Kidney capillary endothelial cell (primary cell): ENCODE results near the gene GRHL3.

Source experiments
- DNase-seq: peaks from one replicate; pipeline ENCODE4 v3.0.0-alpha.2; 2018; ENCODE audit warnings: low spot score

The GRHL3 gene

DNA sequence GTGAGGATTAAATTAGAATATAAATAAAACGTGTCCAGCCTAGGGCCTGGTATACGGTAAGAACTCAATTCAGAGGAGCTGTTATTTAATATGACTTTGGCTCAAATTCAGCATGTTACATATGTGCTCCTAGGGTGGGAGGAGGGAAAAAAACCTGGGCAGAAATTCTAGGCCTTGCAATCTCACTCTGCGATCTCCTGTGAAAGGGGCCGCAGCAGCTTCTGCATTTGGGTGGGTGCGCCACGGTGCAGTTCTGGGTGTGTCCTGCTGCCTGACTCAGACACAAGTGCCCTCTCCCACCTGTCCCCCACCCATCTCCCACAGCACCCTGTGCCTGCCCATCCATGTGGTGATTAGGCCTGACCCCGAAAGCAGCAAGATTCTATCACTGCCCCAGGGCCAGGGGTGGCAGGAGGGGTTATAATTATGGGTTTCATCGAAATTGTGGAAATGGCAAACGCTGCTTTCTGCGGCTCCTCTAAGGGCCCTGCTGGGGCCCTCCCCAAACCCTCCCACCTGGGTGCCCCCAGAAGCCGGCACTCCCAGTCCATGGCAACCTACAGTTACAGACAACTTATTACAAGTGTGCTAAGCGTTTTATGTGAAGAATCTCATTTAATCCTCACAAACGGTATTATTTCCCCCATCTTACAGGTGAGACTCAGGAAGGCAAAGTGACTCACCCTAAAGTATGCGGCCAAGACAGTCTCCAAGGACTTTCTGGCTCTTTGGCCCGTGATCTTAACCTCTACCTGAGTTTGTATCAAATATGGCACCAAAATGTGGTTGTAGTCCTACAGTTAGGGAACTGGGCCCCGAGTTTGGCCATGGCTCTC is 25.5 kb upstream of the GRHL3 start:
- DNase-seq, result no peak

DNA sequence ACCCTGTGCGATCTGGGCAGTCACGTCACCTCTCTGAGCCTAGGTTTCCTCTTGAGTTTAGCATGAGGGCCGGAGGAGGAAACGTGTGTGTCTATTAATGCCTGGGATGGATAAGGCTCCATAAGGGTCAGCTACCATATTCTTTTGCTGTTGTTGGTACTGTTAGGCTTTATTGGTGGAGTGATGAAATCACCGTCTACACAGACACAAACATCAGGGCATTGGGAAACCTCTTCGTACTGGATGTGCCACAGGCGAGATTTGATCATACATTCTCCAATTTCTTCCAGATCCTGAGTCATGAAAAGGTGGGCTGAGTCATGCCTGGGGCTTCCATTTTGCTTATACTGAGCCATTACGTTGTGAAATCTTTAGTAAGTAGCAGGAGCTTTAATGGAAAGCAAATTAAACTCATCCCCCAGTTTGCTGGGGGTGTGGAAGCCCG is 24.9 kb upstream of the GRHL3 start:
- DNase-seq, result peak; percentile 26

DNA sequence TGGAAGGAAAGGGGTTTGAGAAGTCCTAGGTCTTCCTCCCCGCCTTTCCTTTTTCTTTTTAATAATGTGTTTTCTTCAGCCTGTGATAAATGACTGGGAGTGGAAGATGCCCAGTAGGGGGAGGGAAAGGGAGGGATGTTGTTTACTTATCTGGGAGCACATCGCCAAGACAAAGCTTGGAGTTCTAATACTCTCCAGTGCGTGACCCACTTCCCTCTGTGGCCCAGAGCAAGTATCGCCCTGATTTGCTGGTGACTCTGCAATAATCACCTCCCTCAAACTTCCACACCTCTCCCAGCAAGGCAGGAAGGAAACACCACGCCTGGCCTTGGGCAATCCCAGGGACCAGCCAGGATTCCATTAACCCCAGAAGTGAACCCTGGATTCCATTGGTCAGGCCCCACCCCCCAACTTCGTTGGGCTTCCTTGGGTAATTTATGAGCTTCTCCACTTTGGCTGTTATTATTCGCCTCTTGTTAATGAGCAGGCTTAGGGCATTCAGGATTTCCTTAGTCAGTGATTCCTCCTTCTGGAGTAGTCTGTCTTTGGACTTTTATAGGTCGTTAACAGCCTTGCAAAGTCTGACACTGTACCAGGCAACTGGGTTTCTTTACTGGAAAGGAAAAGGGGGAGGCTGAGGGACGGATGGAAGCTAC is 24.3 kb upstream of the GRHL3 start:
- DNase-seq, result peak; percentile 25

DNA sequence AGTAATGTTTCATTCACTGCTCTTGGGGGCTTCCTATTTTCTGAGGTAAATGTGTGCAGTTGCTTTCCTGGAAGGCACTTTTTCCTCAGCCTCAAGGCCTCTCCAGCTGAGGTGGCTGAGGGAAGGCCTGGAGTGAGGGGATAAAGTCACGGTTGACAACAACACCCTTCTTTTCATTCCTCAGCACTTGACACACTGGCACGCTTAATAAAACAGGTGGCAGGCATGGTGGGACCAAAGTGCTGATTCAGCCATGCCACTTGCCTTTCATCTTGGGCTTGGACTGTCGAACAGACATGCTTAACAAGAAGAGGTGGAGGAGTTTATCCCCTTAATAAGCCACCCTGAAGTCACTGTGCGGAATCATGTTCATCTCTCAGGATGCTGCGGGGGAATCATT is 23.6 kb upstream of the GRHL3 start:
- DNase-seq, result no peak

DNA sequence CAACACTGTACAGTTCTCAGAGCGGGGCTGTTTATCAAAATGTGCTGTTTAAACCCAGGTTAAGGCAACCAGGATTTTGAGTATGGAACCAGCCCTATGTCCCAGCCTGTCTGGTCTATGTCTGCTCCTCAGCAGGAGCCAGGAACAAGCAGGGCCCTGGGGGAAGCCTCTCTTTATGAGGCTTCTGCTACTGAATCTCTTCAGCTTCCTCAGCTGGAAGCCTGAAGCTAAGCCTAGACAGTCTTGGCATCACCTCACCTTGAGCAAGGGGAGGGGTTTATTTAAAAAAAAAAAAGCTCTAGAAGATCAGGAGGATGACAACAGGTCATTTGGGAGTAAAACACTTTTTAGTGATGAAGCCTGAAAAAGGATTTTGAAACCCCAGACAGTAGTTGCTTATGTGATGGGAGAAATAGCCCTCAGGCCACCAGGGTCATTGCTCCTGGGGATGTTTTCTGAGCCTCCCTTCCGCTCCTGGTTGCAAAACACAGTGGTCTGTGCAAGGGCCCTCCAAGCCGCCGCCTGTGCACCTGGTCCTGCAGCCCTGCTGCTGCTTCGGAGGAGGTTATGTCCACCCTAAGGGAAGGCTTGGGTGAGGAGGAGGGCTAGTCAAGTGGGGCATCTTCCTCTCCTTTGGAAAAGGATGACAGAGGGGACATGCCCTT is 21.8 kb upstream of the GRHL3 start:
- DNase-seq, result no peak

DNA sequence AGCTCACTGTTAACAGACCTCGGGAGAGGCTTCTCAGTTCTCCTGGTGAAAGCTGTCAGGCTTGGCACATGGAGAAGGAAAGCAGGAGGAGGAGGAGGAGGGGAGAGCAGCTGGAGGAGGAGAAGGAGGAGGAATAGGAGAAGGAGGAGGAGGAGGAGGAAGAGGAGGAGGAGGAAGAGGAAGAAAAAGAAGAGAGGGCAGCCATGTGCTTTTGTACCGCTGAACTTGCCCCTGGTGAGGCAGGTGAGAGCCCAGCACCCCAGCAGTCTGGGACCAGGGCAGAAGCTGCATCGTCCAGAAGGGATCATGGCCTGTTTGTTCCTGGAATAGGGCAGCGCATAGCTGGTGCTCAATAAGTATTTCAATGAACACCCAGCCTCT is 21.3 kb upstream of the GRHL3 start:
- no peak for DNase-seq

DNA sequence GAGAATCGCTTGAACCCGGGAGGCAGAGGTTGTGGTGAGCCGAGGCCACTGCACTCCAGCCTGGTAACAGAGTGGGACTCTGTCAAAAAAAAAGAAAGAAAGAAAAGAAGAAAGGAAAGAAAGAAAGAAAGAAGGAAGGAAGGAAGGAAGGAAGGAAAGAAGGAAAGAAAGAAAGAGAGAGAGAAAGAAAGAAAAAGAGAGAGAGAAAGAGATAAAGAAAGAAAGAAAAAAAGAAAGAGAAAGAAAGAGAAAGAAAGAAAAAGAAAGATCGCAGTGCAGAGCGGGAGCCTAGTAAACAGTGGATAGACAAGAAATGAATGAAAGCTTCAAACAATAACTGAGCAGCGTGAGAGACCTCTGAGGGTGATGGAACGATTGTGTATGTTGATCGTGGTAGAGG is 20.6 kb upstream of the GRHL3 start:
- no peak for DNase-seq

DNA sequence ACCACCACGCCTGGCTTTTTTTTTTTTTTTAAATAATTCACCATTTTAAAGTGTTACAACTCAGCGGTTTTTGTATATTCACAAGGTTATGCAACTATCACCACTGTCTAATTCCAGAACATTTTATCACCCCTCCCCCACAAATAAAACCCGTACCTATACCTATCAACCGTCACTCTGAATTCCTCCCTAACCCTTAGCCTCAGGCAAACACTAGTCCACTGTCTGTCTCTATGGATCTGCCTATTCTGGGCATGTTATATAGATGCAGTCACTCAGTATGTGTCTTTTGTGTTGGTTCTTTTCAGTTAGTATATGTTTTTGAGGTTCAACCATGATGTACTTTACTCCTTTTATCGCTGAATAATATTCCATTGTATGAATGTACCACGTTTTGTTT is 19.3 kb upstream of the GRHL3 start:
- DNase-seq, result no peak

DNA sequence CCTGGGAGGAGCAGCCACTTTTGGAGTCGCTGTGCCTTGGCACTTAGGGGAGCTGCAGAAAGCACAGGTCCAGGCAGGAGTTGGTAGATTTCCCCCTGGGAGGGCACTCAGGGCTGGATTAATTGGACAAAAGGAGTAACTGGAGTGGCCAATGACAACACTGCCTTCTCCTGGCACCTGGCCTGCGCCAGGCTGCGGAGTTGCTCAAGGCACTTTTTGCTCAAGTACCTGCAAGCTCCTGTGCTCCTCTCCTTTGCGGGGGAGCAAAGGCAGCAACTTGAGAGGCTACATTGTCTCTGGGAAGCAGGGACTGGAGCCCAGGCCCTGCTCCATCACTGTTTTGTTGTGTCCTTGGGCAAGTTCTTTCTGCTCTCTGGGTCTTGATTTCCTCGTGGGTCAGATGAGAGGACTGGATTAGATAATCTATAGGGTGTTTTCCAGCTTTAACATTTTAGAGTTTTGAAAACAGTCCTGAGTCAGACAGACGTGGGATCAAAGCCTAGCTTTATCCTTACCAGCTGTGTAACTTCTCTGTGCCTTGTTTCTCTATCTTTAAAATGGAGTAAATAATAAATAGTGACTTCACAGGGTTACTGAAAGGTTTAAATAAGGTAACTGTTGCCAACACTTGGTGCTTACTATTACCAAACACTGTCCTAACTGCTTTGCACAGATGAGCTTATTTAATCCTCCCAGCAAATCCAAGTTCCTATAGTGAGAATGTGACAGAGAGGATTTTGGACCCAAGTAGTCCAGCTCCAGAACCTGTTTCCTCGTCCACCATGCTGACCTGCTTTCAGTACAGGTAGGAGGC is 18.0 kb upstream of the GRHL3 start:
- no peak for DNase-seq

DNA sequence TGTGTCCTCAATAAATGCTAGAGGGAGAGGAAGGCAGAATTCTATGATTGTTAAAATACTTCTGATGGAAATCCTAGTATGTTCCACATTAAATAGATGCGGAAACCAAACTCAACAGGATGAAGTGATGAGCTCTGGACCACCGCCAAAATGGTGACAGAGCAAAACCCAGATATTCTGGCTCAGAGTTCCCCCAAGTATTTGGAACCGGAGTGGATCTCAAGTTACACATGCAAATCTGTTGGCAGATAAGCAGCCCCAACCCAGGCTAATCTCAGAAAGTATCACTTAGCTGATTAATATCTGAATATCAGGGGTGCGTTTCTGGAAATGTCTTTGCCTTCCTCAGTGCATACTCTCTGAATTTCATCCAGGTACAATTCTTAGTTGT is 17.4 kb upstream of the GRHL3 start:
- DNase-seq, result no peak

DNA sequence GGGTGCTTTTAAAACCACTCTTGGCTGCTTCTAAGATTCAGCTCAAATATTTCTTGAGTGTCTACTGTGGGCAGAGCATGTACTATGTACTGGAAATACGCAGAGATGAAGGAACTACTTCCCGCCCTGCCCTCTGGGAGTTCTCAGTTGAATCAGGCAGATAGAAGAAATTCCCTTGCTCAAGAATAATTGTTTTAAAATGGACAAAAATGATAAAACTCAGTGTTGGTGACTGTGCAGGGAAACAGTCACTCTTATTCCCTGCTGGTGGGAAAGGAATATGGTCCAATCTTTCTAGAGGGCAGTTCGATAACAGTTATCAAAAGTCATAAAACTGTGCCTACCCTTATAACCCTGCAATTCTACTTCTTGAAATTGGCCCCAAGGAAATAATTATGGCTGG is 16.9 kb upstream of the GRHL3 start:
- DNase-seq, result no peak

DNA sequence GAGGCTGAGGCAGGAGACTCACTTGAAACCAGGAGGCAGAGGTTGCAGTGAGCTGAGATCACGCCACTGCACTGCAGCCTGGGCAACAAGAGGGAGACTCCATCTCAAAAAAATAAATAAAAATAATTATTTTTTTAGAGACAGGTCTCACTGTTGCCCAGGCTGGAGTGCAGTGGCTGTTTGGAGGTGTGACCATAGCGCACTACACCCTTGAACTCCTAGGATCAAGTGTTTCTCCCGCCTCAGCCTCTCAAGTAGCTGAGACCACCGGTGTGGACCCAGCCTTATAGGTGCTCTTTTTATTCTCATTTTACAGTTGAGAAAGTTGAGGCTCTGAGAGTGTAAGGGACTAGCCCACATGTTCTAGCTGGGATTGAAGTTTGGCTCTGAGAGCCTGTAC is 15.6 kb upstream of the GRHL3 start:
- no peak for DNase-seq

DNA sequence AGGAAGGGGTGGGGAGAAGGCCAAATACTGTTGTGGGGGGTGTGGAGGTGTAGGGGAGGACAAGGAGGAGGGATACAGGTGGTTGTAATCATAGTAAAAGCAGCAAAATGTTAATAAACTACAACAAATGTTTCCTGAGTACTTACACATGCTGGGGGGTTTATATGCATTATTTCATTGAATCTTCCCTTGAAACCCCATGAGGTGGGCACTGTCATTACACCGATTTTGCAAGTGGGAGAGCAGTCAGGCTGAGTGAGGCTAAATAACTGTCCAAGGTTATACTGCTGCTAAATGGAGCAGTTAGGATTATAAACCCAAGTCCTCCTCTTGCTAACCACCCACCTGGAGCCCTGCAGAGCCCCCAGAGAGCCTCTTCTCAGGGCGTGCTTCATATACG is 14.4 kb upstream of the GRHL3 start:
- DNase-seq, result no peak

DNA sequence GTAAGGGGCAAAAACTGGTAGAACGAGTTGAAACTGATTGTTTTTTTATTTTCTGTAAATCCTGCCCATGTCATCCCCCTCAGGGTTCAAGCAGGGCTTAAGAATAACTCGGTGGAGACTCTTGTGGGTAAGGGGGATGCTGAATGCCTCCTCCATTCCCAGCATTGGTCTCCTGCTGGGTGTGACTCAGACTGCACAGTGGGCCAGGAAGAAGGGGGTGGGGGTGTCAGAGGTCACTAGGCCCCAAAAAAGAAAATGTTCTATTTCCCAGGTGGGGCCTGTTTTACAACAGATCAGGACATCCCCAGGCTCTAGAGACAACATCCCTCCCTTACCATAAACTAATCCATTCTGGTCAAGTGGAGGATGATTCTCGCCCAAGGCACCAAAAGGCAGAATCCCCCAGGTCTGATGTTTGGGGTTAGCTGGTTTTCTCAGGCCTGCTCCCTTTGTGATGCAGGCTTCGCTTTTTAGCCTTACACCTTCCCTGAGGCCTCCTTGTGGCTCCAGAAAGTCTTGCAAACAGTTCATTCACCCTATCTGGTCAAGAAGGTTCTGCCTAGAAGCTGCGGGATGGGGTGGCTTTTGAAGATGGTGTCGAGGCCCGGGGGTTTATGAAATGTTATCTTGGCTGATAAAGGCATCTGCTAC is 10.7 kb upstream of the GRHL3 start:
- no peak for DNase-seq

DNA sequence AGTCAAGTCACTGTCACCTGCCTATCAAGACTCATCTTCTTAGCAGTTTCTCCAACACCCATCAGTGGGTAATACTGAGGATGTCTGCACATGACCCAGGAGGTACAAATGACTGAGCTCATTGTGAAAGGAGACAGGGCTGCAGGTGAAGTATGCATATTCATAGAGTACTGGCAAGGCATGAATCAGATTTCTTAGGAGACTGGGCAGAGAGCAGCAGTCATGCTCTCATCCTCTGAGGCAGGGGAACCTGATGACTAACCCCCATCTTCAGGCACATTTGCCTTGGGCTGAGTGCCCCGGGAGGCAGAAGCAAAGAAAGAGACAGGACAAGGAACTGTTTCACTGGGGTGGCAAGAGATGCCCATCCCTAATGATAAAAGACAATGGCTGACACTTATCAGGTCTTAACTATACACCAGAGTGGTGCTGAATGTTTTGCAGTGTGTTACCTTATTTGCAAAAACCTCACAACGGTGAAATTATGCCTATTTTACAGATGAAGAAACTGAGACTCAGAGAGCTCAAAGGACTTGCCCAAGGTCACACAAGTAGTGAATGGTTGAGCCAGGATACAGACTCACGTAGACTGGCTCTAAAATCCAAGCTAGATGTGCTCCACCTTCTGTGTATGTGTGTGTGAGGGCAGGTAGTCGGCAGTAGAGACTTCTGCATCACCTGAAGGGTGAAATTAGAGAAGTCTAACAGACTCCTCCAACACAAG is 9.2 kb upstream of the GRHL3 start:
- no peak for DNase-seq

DNA sequence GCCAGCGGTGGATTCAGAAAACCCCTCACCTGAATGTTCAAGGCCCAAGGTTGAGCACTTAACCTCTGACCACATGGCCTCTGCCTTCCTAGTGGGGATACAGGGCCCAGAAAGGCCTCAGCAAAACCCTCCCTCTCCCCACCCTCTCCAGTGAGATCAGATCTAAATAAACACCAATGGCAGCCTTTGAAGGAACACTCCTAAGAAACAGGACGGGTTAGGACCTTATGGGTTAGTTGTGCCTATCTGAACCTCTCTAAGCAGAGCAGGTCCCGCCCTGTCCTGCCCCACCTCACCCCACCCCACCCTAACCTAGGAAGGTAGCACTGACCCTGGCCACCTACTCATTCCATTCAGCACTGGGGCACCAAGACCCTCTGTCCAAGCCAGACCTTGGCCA is 7.9 kb upstream of the GRHL3 start:
- DNase-seq, result no peak

DNA sequence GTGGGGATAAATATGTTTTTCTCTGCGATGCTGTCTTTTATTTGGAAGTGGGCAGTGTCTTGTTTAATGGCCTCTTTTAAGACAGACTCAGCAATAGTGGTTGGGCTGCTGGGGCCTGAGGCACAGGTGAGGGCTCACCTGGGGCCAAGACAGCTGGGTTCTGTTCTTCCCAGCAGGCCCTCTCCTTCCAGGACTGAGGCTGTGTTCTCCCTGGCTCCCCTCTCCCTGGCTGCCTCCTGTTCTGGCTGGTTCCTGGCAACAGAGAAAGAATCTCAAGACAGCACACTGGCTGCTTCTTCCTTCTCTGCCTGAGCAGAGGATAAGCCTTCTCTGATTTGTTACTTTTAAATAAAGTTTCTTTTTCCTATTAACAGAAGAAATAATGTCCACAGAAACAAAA is 7.4 kb upstream of the GRHL3 start:
- DNase-seq, result no peak

DNA sequence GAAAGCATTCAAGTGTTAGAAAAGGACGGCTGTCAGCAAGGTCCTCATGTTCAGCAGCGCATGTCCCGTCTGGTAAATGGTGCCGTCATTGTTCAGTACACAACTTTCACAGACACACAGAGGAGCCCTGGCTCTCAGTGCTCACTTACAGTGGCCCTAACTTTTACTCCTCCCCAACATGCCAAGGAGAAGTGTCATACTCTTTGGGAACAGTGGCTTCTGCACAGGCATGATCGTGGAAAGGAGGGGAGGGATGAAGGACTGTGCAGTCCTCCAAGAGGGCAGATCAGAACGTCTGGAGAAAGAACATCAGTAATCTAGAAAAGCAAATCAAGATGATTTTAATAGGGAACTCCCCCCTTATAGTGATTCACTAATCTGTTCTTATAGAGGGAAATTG is 3.8 kb upstream of the GRHL3 start:
- DNase-seq, result no peak

DNA sequence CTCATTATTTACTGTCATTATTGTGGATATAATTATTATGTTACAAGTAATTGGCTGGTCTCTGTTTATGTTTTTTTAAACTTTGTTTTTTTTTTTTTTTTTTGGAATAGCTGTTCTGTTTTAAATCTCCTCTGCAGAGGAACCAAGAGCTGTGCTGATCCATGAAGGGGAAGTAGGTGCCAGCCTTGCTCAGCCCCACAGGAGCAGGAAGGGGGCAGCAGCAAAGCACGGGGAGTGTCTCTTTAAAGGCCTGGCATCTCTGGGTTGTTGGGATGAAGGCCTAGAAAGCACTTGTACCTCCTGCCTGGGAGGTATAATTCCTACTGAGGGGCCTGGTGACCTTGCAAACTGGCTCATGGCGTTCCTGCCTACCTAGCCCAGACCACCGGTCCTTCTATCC is 2.5 kb upstream of the GRHL3 start:
- DNase-seq, result no peak

DNA sequence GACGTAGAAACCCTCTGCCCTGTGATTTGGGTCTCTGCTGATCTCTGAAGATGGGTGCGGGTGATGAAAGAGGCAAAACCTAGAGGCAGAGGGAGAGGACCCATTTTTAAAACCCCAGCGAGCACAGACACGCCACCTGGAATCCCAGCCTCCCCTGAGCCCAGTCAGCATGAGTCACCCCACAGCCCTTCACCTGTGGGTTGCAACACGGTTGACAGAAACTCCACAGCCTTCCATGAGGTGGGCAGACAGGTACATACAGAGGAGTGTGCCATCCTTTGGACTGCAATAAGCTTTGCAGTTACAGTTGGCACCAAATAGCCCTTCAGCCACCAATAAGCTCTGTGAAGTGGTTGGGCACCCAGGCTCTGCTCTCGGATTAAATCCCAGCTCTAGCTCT is 2.1 kb upstream of the GRHL3 start:
- no peak for DNase-seq

DNA sequence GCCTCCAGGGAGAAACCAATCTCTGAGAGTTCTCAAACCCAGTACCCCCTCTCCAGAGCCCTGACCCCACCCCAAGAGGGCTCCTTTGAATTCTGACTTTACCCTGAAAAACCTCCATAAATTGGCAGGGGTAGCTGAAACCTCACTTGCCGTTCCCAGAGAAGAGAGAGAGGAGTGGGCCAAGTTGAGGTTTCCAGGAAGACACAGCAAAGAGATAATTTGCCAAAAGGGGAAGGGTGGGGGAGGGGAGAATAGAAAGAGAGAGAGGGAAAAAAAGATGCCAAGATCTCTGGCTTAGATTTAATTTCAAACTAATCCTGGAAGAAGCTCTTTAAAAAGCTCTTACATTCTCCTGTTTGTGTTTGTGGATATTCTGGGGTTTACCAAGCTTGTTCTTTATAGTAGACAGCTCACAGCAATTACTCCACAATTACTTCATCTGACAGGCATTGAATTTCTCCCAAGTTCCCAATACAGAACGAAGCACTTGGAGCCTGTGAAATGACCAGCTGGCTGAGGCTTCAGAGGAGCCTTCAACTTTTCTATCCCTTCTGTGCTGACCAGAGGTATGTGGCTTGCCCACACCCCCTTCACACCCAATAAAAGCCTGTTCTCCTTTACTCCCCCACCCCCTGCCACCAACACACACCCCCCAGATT is 1.1 kb upstream of the GRHL3 start:
- no peak for DNase-seq
